ENCODE results near the gene ALG14. TPM values are rescaled to one million over a fixed set of nuclear protein-coding genes. Genes with fewer than 3 reads are reported as not detected.

ALG14 gene
- total RNA-seq, 1 donor from 2014 or later = 0.74 TPM

DNA sequence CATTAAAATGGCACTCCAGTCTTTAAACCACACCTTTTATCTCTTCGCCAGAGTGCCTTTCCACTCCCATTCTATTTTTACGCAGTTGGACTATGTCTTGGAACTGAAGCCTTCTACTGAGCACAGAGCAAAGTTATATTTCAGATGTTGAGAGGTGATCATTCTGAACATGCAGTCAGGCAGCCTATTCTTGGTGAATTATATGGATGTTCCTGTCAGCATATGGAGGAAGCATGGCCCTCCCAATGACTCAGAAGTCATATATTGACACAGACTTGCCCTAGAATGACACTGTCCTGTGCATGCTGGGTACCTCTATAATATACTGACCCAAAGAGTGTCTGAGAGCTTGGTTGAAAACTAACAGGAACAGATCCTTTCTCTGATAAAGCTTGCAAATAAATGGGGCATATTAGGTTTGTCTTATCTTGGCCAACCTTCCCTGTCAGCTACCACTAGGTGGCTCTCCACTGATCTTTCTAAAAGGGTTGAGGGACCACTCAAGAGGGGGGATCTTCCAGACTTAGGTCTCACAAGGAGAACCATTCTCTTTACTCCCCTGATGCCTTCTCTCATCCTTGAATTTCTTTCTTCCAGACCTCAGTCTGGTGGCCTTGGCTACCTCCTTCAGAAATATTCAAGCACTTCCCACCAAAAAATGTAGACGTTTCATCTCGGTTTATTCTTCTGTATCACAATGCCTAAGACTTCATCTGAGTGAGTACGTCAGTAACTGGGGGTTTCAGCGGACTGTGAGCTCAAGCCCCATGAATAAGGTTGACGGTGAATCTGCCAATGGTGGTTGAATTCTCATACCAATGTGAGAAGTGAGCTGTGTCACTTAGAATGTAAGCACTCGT, 11.8 kb upstream of the ALG14 start:
- Histone ChIP-seq H3K27ac (no peak overlapping the region), H3K4me1 (no peaks in the 10 kb centered on the region), H3K4me3 (no peak overlapping the region), H3K36me3 (no peaks in the 10 kb centered on the region), H3K9me3 (no peaks in the 10 kb centered on the region), H3K27me3 (no peaks in the 10 kb centered on the region)
- intact Hi-C loops (cut with DNase I) = no loop called here
- no peak for TF ChIP-seq POLR2A (IDR thresholded peaks at IDR 0.05)
- no peak for TF ChIP-seq POLR2AphosphoS5 (IDR thresholded peaks at IDR 0.05; ENCODE audit: insufficient read depth in 1 of 2, low read depth in 1 of 2)
- TF ChIP-seq, protein P1, sequence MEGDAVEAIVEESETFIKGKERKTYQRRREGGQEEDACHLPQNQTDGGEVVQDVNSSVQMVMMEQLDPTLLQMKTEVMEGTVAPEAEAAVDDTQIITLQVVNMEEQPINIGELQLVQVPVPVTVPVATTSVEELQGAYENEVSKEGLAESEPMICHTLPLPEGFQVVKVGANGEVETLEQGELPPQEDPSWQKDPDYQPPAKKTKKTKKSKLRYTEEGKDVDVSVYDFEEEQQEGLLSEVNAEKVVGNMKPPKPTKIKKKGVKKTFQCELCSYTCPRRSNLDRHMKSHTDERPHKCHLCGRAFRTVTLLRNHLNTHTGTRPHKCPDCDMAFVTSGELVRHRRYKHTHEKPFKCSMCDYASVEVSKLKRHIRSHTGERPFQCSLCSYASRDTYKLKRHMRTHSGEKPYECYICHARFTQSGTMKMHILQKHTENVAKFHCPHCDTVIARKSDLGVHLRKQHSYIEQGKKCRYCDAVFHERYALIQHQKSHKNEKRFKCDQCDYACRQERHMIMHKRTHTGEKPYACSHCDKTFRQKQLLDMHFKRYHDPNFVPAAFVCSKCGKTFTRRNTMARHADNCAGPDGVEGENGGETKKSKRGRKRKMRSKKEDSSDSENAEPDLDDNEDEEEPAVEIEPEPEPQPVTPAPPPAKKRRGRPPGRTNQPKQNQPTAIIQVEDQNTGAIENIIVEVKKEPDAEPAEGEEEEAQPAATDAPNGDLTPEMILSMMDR (IDR thresholded peaks at IDR 0.05) = peak in 1 of 3 experiments; percentile 42
- no peak for DNase-seq (ENCODE audit: extremely low spot score in 2 of 2)

DNA sequence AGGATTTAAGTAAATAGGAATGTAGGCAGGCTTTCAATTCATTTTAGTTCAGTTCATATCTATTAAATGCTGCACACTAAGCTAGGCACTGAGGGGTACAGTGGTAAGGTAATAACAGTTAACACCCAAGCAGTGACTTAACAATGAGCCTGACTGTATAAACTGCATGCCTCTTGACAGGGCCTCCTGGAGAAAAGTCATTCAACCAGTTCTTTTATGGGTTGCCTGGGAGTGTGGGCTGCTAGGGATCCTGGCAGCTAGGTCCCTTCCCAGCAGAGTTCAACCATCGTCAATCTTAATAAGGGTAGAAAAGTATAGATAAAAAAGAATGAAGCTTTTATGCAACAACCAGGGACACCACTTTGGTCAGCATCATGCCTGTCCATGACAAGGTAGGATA, 8.1 kb upstream of the ALG14 start:
- H3K27ac ChIP-seq = no peak overlapping the region
- no peaks in the 10 kb centered on the region for H3K27me3 ChIP-seq
- H3K36me3 ChIP-seq = no peaks in the 10 kb centered on the region
- intact Hi-C loops (cut with DNase I) = no loop called here
- TF ChIP-seq POLR2A (IDR thresholded peaks at IDR 0.05) (no peak), POLR2AphosphoS5 (IDR thresholded peaks at IDR 0.05; ENCODE audit: insufficient read depth in 1 of 2, low read depth in 1 of 2) (no peak)
- TF ChIP-seq, protein P1 (IDR thresholded peaks at IDR 0.05) = no peak
- no peak overlapping the region for H3K4me3 ChIP-seq
- H3K4me1 ChIP-seq = no peaks in the 10 kb centered on the region
- no peaks in the 10 kb centered on the region for H3K9me3 ChIP-seq
- no peak for DNase-seq (ENCODE audit: extremely low spot score in 2 of 2)

DNA sequence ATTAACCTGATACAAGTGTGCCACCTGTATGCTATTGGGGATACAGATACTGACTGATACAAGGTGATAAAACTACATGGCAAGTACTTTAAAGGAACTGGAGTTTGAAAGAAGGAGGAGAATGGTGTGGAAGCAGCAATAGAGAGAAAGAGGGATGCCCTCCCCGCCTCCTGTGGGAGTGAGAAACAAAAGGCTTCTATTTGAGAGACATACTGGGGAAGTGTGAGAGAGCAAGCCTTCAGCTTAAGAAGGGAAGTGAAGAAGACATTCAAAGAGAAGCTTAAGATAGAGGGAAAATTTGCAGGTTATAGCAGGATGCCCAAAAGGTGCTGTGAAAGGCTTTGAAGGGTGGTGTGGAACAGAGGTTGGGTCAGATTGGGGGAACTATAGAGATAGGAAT, 7.7 kb upstream of the ALG14 start:
- Histone ChIP-seq H3K27me3 (no peaks in the 10 kb centered on the region), H3K27ac (no peak overlapping the region)
- intact Hi-C loops (cut with DNase I) = no loop called here

GRCh38 chr1:95076034-95076433, 3.3 kb upstream of the ALG14 start:
- H3K4me1 ChIP-seq = peaks cover 11% of the 10 kb centered on the region
- H3K27ac ChIP-seq = no peak overlapping the region
- H3K36me3 ChIP-seq = no peaks in the 10 kb centered on the region
- no peaks in the 10 kb centered on the region for H3K9me3 ChIP-seq
- intact Hi-C loops (cut with DNase I) = no loop called here
- no peak overlapping the region for H3K4me3 ChIP-seq
- TF ChIP-seq, protein P1 (IDR thresholded peaks at IDR 0.05) = no peak
- TF ChIP-seq POLR2A (IDR thresholded peaks at IDR 0.05) = no peak
- TF ChIP-seq POLR2AphosphoS5 (IDR thresholded peaks at IDR 0.05; ENCODE audit: insufficient read depth in 1 of 2, low read depth in 1 of 2) = no peak
- no peak for DNase-seq (ENCODE audit: extremely low spot score in 2 of 2)
- no peaks in the 10 kb centered on the region for H3K27me3 ChIP-seq

More for the DNA sequence above, 7.7 kb upstream of the ALG14 start:
- TF ChIP-seq, protein P1 (IDR thresholded peaks at IDR 0.05) = no peak
- TF ChIP-seq POLR2AphosphoS5 (IDR thresholded peaks at IDR 0.05; ENCODE audit: insufficient read depth in 1 of 2, low read depth in 1 of 2) (no peak), POLR2A (IDR thresholded peaks at IDR 0.05) (no peak)
- H3K36me3 ChIP-seq = no peaks in the 10 kb centered on the region
- H3K4me3 ChIP-seq = no peak overlapping the region
- no peaks in the 10 kb centered on the region for H3K9me3 ChIP-seq
- no peak for DNase-seq (ENCODE audit: extremely low spot score in 2 of 2)
- H3K4me1 ChIP-seq = no peaks in the 10 kb centered on the region

- intact Hi-C loops (cut with DNase I) = loop anchor here (5.0 kb wide), 1 partner anchor 159 kb away; the partner anchor contains the start of gene RWDD3
- H3K36me3 ChIP-seq = no peaks in the 10 kb centered on the region
- DNase-seq (ENCODE audit: extremely low spot score in 2 of 2) = no peak
- no peaks in the 10 kb centered on the region for H3K27me3 ChIP-seq
- peak overlapping the region; percentile 46 to 75 for H3K4me3 ChIP-seq
- peaks cover 11% of the 10 kb centered on the region for H3K4me1 ChIP-seq
- TF ChIP-seq POLR2A (IDR thresholded peaks at IDR 0.05) = no peak
- TF ChIP-seq, protein P1 (IDR thresholded peaks at IDR 0.05) = no peak
- TF ChIP-seq POLR2AphosphoS5 (IDR thresholded peaks at IDR 0.05; ENCODE audit: insufficient read depth in 1 of 2, low read depth in 1 of 2) = no peak
- peak overlapping the region; percentile 89 for H3K27ac ChIP-seq
- H3K9me3 ChIP-seq = no peaks in the 10 kb centered on the region
Observed at GRCh38 chr1:95073446-95073845, 695 bp upstream of the ALG14 start.
